ENCODE measurements around the gene UBR4.

DNA sequence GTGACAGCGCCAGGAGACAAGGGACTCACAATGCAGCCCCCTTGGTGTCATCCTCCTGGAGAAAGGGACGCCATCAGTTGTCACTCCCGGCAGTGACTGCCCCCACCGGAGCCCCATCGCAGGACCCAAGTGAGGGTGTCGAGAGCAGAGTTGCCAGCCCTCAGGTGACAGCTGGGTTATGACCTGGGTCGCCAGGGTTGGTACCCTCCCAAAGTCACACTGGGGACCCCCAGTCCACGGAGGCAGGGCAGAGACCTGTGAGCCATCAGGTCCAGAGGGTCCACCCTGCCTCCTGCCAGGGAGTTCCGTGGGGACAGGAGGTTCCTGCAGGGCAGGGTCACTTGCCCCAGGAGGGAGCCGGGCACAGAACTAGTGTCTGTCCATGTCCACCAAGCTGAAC is 175.3 kb downstream of the UBR4 start:
- TF ChIP-seq, protein P1, sequence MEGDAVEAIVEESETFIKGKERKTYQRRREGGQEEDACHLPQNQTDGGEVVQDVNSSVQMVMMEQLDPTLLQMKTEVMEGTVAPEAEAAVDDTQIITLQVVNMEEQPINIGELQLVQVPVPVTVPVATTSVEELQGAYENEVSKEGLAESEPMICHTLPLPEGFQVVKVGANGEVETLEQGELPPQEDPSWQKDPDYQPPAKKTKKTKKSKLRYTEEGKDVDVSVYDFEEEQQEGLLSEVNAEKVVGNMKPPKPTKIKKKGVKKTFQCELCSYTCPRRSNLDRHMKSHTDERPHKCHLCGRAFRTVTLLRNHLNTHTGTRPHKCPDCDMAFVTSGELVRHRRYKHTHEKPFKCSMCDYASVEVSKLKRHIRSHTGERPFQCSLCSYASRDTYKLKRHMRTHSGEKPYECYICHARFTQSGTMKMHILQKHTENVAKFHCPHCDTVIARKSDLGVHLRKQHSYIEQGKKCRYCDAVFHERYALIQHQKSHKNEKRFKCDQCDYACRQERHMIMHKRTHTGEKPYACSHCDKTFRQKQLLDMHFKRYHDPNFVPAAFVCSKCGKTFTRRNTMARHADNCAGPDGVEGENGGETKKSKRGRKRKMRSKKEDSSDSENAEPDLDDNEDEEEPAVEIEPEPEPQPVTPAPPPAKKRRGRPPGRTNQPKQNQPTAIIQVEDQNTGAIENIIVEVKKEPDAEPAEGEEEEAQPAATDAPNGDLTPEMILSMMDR (IDR thresholded peaks at IDR 0.05): no peak
- TF ChIP-seq POLR2A (IDR thresholded peaks at IDR 0.05): no peak
